Activated CD4-positive, alpha-beta memory T cell treated with anti-CD3 and anti-CD28 coated beads for 36 hours (primary cell): ENCODE data around the gene PALM. TPM values are rescaled to one million over a fixed set of nuclear protein-coding genes. Genes with fewer than 3 reads are reported as not detected.

Experiments
- CTCF ChIA-PET: fragments of 350-600 bp; sonication (Branson Sonifier 250); formaldehyde crosslinking; loops from one replicate; lab custom pipeline; 2021; ENCODE audit warnings: antibody characterized with exemption, inconsistent platforms; lab: Charles Lee
- POLR2A ChIA-PET: fragments of 350-600 bp; sonication (Branson Sonifier 250); formaldehyde crosslinking; loops from one replicate; lab custom pipeline; 2021; ENCODE audit warnings: antibody characterized with exemption; lab: Charles Lee
- DNase-seq: peaks from one replicate; pipeline ENCODE4 v3.0.0-alpha.2; 2020
- H3K27ac Mint-ChIP-seq: one replicate; pipeline ENCODE4 v1.8.0; 2021; ENCODE audit warnings: mixed read lengths
- H3K27me3 Mint-ChIP-seq: one replicate; pipeline ENCODE4 v1.8.0; 2021; ENCODE audit warnings: mixed read lengths
- H3K36me3 Mint-ChIP-seq: one replicate; pipeline ENCODE4 v1.8.0; 2021; ENCODE audit warnings: mixed read lengths
- H3K4me1 Mint-ChIP-seq: one replicate; pipeline ENCODE4 v1.8.0; 2021; ENCODE audit warnings: low read depth, mixed read lengths
- H3K4me3 Mint-ChIP-seq: one replicate; pipeline ENCODE4 v1.8.0; 2021; ENCODE audit warnings: mild to moderate bottlenecking, mixed read lengths
- H3K9me3 Mint-ChIP-seq: one replicate; pipeline ENCODE4 v1.8.0; 2021; ENCODE audit warnings: mixed read lengths
- intact Hi-C: fragments of 100-400 bp; cut with micrococcal nuclease; formaldehyde crosslinking; loops from one replicate; pipeline ENCODE4 v1.15.1; 2023
- total RNA-seq, 2 experiments: library from RNA; stranded (reverse); gene quantifications; one replicate each; pipeline ENCODE4 v1.2.3, GENCODE V29; 2021

PALM gene
- total RNA-seq, 2 experiments from 2014 or later, result 0.17 TPM; not detected in 1

GRCh38 chr19:772063-772462, 63.3 kb downstream of the PALM start:
- intact Hi-C loops, result no loop called here
- Mint-ChIP-seq H3K9me3 (no peaks in the 10 kb centered on the region), H3K27ac (no peak overlapping the region), H3K36me3 (no peaks in the 10 kb centered on the region), H3K4me3 (no peak overlapping the region), H3K4me1 (peaks cover 3% of the 10 kb centered on the region), H3K27me3 (peaks cover 8% of the 10 kb centered on the region)
- ChIA-PET POLR2A (no interaction called here), CTCF (no interaction called here)
- no peak for DNase-seq

- Mint-ChIP-seq H3K4me3 (no peak overlapping the region), H3K36me3 (no peaks in the 10 kb centered on the region), H3K27me3 (peaks cover 5% of the 10 kb centered on the region), H3K27ac (no peak overlapping the region), H3K4me1 (peaks cover 3% of the 10 kb centered on the region), H3K9me3 (no peaks in the 10 kb centered on the region)
- POLR2A ChIA-PET, result no interaction called here
- CTCF ChIA-PET, result interaction anchor here (0.7 kb wide), 1 partner anchor 95 kb away, joined by 3 read pairs; no protein-coding TSS in a partner anchor
- intact Hi-C loops, result no loop called here
- no peak for DNase-seq
Observed at GRCh38 chr19:772730-773436, 64.1 kb downstream of the PALM start.

- ChIA-PET CTCF (no interaction called here), POLR2A (no interaction called here)
- H3K27ac Mint-ChIP-seq, result no peak overlapping the region
- H3K36me3 Mint-ChIP-seq, result no peaks in the 10 kb centered on the region
- no peak overlapping the region for H3K4me3 Mint-ChIP-seq
- H3K27me3 Mint-ChIP-seq, result peaks cover 3% of the 10 kb centered on the region
- no peaks in the 10 kb centered on the region for H3K4me1 Mint-ChIP-seq
- no peak for DNase-seq
- H3K9me3 Mint-ChIP-seq, result no peaks in the 10 kb centered on the region
- intact Hi-C loops, result no loop called here
Observed at GRCh38 chr19:776549-776948, 67.8 kb downstream of the PALM start.

- no peak for DNase-seq
- H3K27ac Mint-ChIP-seq, result no peak overlapping the region
- ChIA-PET POLR2A (no interaction called here), CTCF (no interaction called here)
- no peaks in the 10 kb centered on the region for H3K36me3 Mint-ChIP-seq
- H3K27me3 Mint-ChIP-seq, result no peaks in the 10 kb centered on the region
- no peaks in the 10 kb centered on the region for H3K9me3 Mint-ChIP-seq
- no peak overlapping the region for H3K4me3 Mint-ChIP-seq
- no peaks in the 10 kb centered on the region for H3K4me1 Mint-ChIP-seq
- intact Hi-C loops, result no loop called here
Observed at GRCh38 chr19:778910-779653, 70.3 kb downstream of the PALM start.

GRCh38 chr19:780935-781334, 72.2 kb downstream of the PALM start:
- no peaks in the 10 kb centered on the region for H3K9me3 Mint-ChIP-seq
- ChIA-PET POLR2A (no interaction called here), CTCF (no interaction called here)
- H3K4me1 Mint-ChIP-seq, result no peaks in the 10 kb centered on the region
- H3K27me3 Mint-ChIP-seq, result no peaks in the 10 kb centered on the region
- H3K27ac Mint-ChIP-seq, result no peak overlapping the region
- no peaks in the 10 kb centered on the region for H3K36me3 Mint-ChIP-seq
- no peak overlapping the region for H3K4me3 Mint-ChIP-seq
- no peak for DNase-seq
- intact Hi-C loops, result no loop called here

- Mint-ChIP-seq H3K27ac (no peak overlapping the region), H3K4me1 (no peaks in the 10 kb centered on the region), H3K27me3 (no peaks in the 10 kb centered on the region), H3K9me3 (no peaks in the 10 kb centered on the region), H3K4me3 (no peak overlapping the region), H3K36me3 (no peaks in the 10 kb centered on the region)
- no peak for DNase-seq
- intact Hi-C loops, result no loop called here
- ChIA-PET CTCF (no interaction called here), POLR2A (no interaction called here)
Observed at GRCh38 chr19:781800-782184, 73.1 kb downstream of the PALM start.

GRCh38 chr19:782185-782877, 73.6 kb downstream of the PALM start:
- Mint-ChIP-seq H3K4me1 (no peaks in the 10 kb centered on the region), H3K9me3 (no peaks in the 10 kb centered on the region), H3K4me3 (no peak overlapping the region), H3K27ac (no peak overlapping the region), H3K36me3 (no peaks in the 10 kb centered on the region), H3K27me3 (no peaks in the 10 kb centered on the region)
- intact Hi-C loops, result no loop called here
- ChIA-PET POLR2A (no interaction called here), CTCF (no interaction called here)
- no peak for DNase-seq

GRCh38 chr19:782878-783668, 74.3 kb downstream of the PALM start:
- POLR2A ChIA-PET, result no interaction called here
- DNase-seq, result no peak
- Mint-ChIP-seq H3K27me3 (no peaks in the 10 kb centered on the region), H3K4me1 (no peaks in the 10 kb centered on the region), H3K36me3 (no peaks in the 10 kb centered on the region), H3K27ac (no peak overlapping the region), H3K4me3 (no peak overlapping the region), H3K9me3 (no peaks in the 10 kb centered on the region)
- CTCF ChIA-PET, result no interaction called here
- intact Hi-C loops, result no loop called here

- ChIA-PET CTCF (no interaction called here), POLR2A (no interaction called here)
- Mint-ChIP-seq H3K9me3 (no peaks in the 10 kb centered on the region), H3K4me3 (no peak overlapping the region), H3K4me1 (no peaks in the 10 kb centered on the region), H3K36me3 (no peaks in the 10 kb centered on the region), H3K27ac (no peak overlapping the region), H3K27me3 (no peaks in the 10 kb centered on the region)
- no peak for DNase-seq
- intact Hi-C loops, result no loop called here
Observed at GRCh38 chr19:784541-784940, 75.8 kb downstream of the PALM start.

GRCh38 chr19:787536-787935, 78.8 kb downstream of the PALM start:
- ChIA-PET POLR2A (no interaction called here), CTCF (no interaction called here)
- Mint-ChIP-seq H3K36me3 (no peaks in the 10 kb centered on the region), H3K4me1 (no peaks in the 10 kb centered on the region), H3K4me3 (no peak overlapping the region), H3K27me3 (no peaks in the 10 kb centered on the region), H3K9me3 (no peaks in the 10 kb centered on the region), H3K27ac (no peak overlapping the region)
- DNase-seq, result no peak
- intact Hi-C loops, result no loop called here

GRCh38 chr19:788686-788982, 79.9 kb downstream of the PALM start:
- H3K36me3 Mint-ChIP-seq, result no peaks in the 10 kb centered on the region
- H3K27ac Mint-ChIP-seq, result no peak overlapping the region
- H3K27me3 Mint-ChIP-seq, result no peaks in the 10 kb centered on the region
- intact Hi-C loops, result no loop called here
- POLR2A ChIA-PET, result no interaction called here
- no peaks in the 10 kb centered on the region for H3K4me1 Mint-ChIP-seq
- DNase-seq, result no peak
- no peak overlapping the region for H3K4me3 Mint-ChIP-seq
- no peaks in the 10 kb centered on the region for H3K9me3 Mint-ChIP-seq
- CTCF ChIA-PET, result no interaction called here

GRCh38 chr19:788983-789700, 80.4 kb downstream of the PALM start:
- DNase-seq, result no peak

More at GRCh38 chr19:788983-789700, 80.4 kb downstream of the PALM start:
- no peak overlapping the region for H3K4me3 Mint-ChIP-seq
- H3K36me3 Mint-ChIP-seq, result no peaks in the 10 kb centered on the region
- H3K9me3 Mint-ChIP-seq, result no peaks in the 10 kb centered on the region
- H3K27ac Mint-ChIP-seq, result peak overlapping the region; percentile 4
- no peaks in the 10 kb centered on the region for H3K27me3 Mint-ChIP-seq
- no peaks in the 10 kb centered on the region for H3K4me1 Mint-ChIP-seq
- ChIA-PET CTCF (no interaction called here), POLR2A (no interaction called here)
- intact Hi-C loops, result no loop called here
